ENCODE measurements around the gene PLPP3. TPM values are rescaled to one million over a fixed set of nuclear protein-coding genes. Genes with fewer than 3 reads are reported as not detected.

Gene PLPP3
- total and polyA plus RNA-seq, 2 of the 8 experiments (the other 6 are each of a cell fraction or from before 2014, with no cell fraction given), result 33.2 to 42.0 TPM

- Histone ChIP-seq H4K20me1 (replicated peaks in 1 of 2; ENCODE audit: control insufficient read depth in 1 of 2, insufficient read depth in 2 of 2, low read length in 2 of 2) (peaks cover 0 to 2% of the 10 kb centered on the region in 2 experiments), H3K9me3 (ENCODE audit: insufficient read depth in 2 of 2, low read depth in 1 of 2, low read length in 1 of 2) (no peaks in the 10 kb centered on the region), H2BK12ac (ENCODE audit: low read depth, low read length) (no peak overlapping the region), H3K79me2 (ENCODE audit: control insufficient read depth in 1 of 2, insufficient read depth in 2 of 2, low read length in 2 of 2) (no peaks in the 10 kb centered on the region), H2BK20ac (ENCODE audit: low read length) (no peak overlapping the region), H3K36me3 (ENCODE audit: control insufficient read depth in 2 of 4, insufficient read depth in 4 of 4, low read length in 3 of 4) (peaks cover 2 to 23% (median 6%) of the 10 kb centered on the region in 4 experiments; a peak in 6 of 8 replicates), H3K14ac (ENCODE audit: insufficient read length) (no peak overlapping the region), H3K4me3 (ENCODE audit: extremely low read depth in 1 of 4, insufficient read depth in 2 of 4, low read depth in 3 of 4, low read length in 4 of 4) (no peak overlapping the region), H3K23ac (ENCODE audit: insufficient read length) (no peak overlapping the region), H3K4ac (replicated peaks; ENCODE audit: insufficient read length, low read depth, low read length) (no peak overlapping the region), H2AK5ac (ENCODE audit: low read depth, low read length) (no peak overlapping the region), H3K4me2 (ENCODE audit: insufficient read depth in 1 of 2, low read depth in 2 of 2, low read length in 2 of 2) (no peak overlapping the region), H4K5ac (ENCODE audit: insufficient read length, low read depth, low read length) (no peak overlapping the region), H2BK5ac (ENCODE audit: low read depth, low read length) (no peak overlapping the region), H2BK120ac (replicated peaks; ENCODE audit: low read depth, low read length) (no peak overlapping the region), H2BK15ac (ENCODE audit: low read length) (no peak overlapping the region), H3K4me1 (replicated peaks in 1 of 4; ENCODE audit: control insufficient read depth in 3 of 4, insufficient read depth in 4 of 4, low read length in 3 of 4) (peaks cover 0 to 6% (median 4%) of the 10 kb centered on the region in 4 experiments; a peak in 4 of 7 replicates), H3K9ac (replicated peaks in 1 of 4; ENCODE audit: extremely low read depth in 1 of 4, low read depth in 3 of 4, low read length in 3 of 4) (no peak overlapping the region), H3K27ac (ENCODE audit: low read depth, low read length) (no peak overlapping the region), H4K8ac (ENCODE audit: extremely low read depth, insufficient read depth, low read length) (no peak overlapping the region), H3K79me1 (ENCODE audit: low read depth, low read length) (no peaks in the 10 kb centered on the region; the same call in 1 of the 2 replicates), H2AFZ (ENCODE audit: low read length) (no peak overlapping the region), H4K91ac (replicated peaks; ENCODE audit: insufficient read length, low read length) (no peak overlapping the region), H3K56ac (replicated peaks; ENCODE audit: insufficient read length, low read depth, low read length) (no peak overlapping the region), H3K27me3 (replicated peaks in 1 of 4; ENCODE audit: control insufficient read depth in 3 of 4, extremely low read depth in 1 of 4, insufficient read depth in 3 of 4, low read length in 3 of 4) (no peaks in the 10 kb centered on the region), H3K23me2 (ENCODE audit: low read depth, low read length) (no peaks in the 10 kb centered on the region; the same call in 1 of the 2 replicates), H3K18ac (ENCODE audit: extremely low read depth, low read length) (no peak overlapping the region; the same call in 1 of the 2 replicates)
- POLR2A ChIA-PET (ENCODE audit: partially characterized antibody), result interaction anchor here (1.1 to 1.4 kb wide), 3 partner anchors 9 to 13 kb away, joined by 3 read pairs; no protein-coding TSS in a partner anchor
- CTCF ChIA-PET (ENCODE audit: partially characterized antibody), result interaction anchor here (0.6 to 1.1 kb wide), 5 partner anchors 9 to 267 kb away, joined by 3 to 4 read pairs (median 3); partner anchors contain the start of gene PLPP3
- WGBS, 2 experiments (ENCODE audit: extremely low coverage in 1 of 2, insufficient coverage in 1 of 2, insufficient read length in 1 of 2, insufficient replicate concordance in 2 of 2, low coverage in 1 of 2, low lambda C conversion rate in 2 of 2, missing lambda C conversion rate in 1 of 2), result 98% methylated on average over 2 of the region's 2 CpGs; no CpG with 5 or more reads in 1 of the 2 experiments
- DNase-seq (ENCODE audit: low read depth in 1 of 2, low spot score in 2 of 2) (no peak), FAIRE-seq (no peak)
- TF ChIP-seq POLR2AphosphoS5 (IDR thresholded peaks at IDR 0.05; ENCODE audit: low read depth, low read length), result no peak
- no peak for TF ChIP-seq TCF12 (IDR thresholded peaks at IDR 0.05; ENCODE audit: low read depth, low read length)
- no peak for TF ChIP-seq RFX5 (IDR thresholded peaks at IDR 0.05; ENCODE audit: borderline replicate concordance, low read depth, low read length)
- no peak for TF ChIP-seq BACH1 (IDR thresholded peaks at IDR 0.05; ENCODE audit: low read length)
- TF ChIP-seq SIN3A (conservative IDR thresholded peaks at IDR 0.05 in 1 of 2, IDR thresholded peaks at IDR 0.05 in 1 of 2; ENCODE audit: low read depth in 1 of 2, low read length in 2 of 2), result no peak
- TF ChIP-seq JUND (IDR thresholded peaks at IDR 0.05; ENCODE audit: low read length), result no peak
- no peak for TF ChIP-seq CTBP2 (IDR thresholded peaks at IDR 0.05; ENCODE audit: borderline replicate concordance, insufficient read depth, insufficient read length, low read length)
- TF ChIP-seq SAP30 (IDR thresholded peaks at IDR 0.05; ENCODE audit: insufficient read depth, insufficient replicate concordance, low read length), result no peak
- TF ChIP-seq HDAC6 (IDR thresholded peaks at IDR 0.05; ENCODE audit: low read depth, low read length), result no peak
- no peak for TF ChIP-seq MAX (IDR thresholded peaks at IDR 0.05)
- TF ChIP-seq CEBPB (IDR thresholded peaks at IDR 0.05; ENCODE audit: low read depth, low read length), result no peak
- TF ChIP-seq KDM5A (IDR thresholded peaks at IDR 0.05; ENCODE audit: low read length), result no peak
- no peak for TF ChIP-seq PHF8 (conservative IDR thresholded peaks at IDR 0.05; ENCODE audit: low read depth, low read length)
Observed at GRCh38 chr1:56490619-56491018, 88.7 kb downstream of the PLPP3 start.

Data from H1 (cell line).